OCI-LY1 (cell line): ENCODE measurements around the gene RAPGEF5.

Experiments
- CTCF ChIP-seq: fragments of 200-600 bp; sonication (generic), shearing (Covaris generic); IDR thresholded peaks from 2 replicates; pipeline ENCODE4 v1.5.1; 2017; ENCODE audit warnings: mild to moderate bottlenecking, antibody characterized with exemption, low read length, moderate library complexity, mixed read lengths
- EZH2 ChIP-seq: fragments of 200-600 bp; sonication (generic), shearing (Covaris generic); IDR thresholded peaks from 2 replicates; pipeline ENCODE4 v1.8.0; 2017; ENCODE audit warnings: borderline replicate concordance, mixed run types, mild to moderate bottlenecking, antibody characterized with exemption, low read length, moderate library complexity, mixed read lengths

GRCh38 chr7:22292531-22292930, 64.4 kb downstream of the RAPGEF5 start:
- no peak for TF ChIP-seq EZH2
- TF ChIP-seq CTCF, result no peak
